Fibroblast of pulmonary artery (primary cell): ENCODE data around the gene HYOU1.

Experiments
- DNase-seq: peaks from one replicate; pipeline ENCODE4 v3.0.0-alpha.2; 2010; ENCODE audit warnings: low read depth
- H3K4me3 ChIP-seq: replicated peaks from 2 replicates; pipeline ENCODE4 v1.5.1; 2011; ENCODE audit warnings: low read depth, mild to moderate bottlenecking, control low read depth, low read length, moderate library complexity
- CTCF ChIP-seq: IDR thresholded peaks from 2 replicates; pipeline ENCODE4 v1.5.1; 2011; ENCODE audit warnings: mild to moderate bottlenecking, control low read depth, low read length, inconsistent platforms; ENCODE audit errors: missing control alignments

The HYOU1 gene

DNA sequence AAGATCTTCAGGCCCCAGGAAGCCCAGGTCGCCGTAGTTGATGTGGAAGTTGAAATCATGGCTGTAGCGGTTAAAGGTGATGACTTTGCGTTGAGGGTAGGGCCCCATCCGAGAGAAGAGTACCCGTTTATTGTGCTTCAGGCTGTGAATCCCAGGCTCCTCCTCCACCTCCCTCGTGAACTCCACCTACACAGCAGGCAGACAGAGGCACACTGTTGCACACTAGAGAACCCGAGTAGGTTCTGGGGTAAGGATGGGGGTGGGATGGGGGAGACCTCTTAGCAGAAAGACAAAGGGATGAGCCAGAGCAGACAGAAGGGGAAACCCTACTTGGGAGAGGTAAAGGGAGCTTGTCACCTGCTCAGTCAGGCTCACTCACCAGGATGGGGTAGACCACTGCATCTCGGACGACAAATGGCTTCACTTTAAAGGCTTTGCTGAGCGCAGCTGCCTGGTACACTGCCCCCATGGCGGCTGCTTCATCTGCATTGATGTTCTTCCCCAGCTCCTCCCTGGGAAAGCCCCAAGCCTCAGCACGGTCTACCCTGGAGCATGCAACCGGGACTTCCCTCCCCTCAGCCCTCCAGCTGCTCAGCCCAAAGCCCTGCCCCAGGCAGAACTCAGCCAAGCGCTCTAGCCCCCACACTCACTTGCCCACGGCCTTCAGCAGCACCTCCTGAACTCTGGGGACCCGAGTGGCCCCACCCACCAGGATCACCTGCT lies 5.4 kb downstream of the HYOU1 start:
- TF ChIP-seq CTCF: no peak

GRCh38 chr11:119049081-119049480 lies 7.9 kb downstream of the HYOU1 start:
- H3K4me3 ChIP-seq: no peak overlapping the region
- no peak for TF ChIP-seq CTCF
- DNase-seq: no peak

More for the DNA sequence above, 5.4 kb downstream of the HYOU1 start:
- DNase-seq: no peak
- H3K4me3 ChIP-seq: no peak overlapping the region

- TF ChIP-seq CTCF: no peak
- no peak for DNase-seq
- H3K4me3 ChIP-seq: no peak overlapping the region
These were observed 8.4 kb downstream of the HYOU1 start for GRCh38 chr11:119048644-119049043.

- no peak for TF ChIP-seq CTCF
- no peak for DNase-seq
- H3K4me3 ChIP-seq: no peak overlapping the region
These were observed 9.8 kb downstream of the HYOU1 start for GRCh38 chr11:119047205-119047604.

GRCh38 chr11:119046489-119046888 lies 10.5 kb downstream of the HYOU1 start:
- TF ChIP-seq CTCF: no peak
- no peak overlapping the region for H3K4me3 ChIP-seq
- DNase-seq: no peak

DNA sequence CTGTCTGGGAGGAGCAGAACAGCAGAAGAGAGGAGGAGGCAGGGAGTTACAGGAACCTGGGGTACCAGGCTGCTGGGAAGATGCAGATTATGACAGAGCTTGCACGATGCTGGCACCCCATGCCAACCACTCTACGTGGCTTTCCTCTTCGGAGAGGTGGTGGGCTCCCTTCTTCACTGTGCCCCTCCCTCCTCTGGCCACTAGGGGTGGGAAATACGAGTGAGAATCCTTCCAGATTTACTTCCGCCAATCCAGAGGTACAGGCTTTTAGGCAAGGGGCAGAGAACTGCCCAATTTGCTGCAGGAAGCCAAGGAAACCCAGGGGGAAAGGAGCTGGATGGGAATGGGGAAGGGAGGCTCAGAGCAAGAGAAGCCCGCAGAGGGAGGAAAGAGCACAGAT lies 12.3 kb downstream of the HYOU1 start:
- TF ChIP-seq CTCF: peak; percentile 20
- no peak overlapping the region for H3K4me3 ChIP-seq
- no peak for DNase-seq

DNA sequence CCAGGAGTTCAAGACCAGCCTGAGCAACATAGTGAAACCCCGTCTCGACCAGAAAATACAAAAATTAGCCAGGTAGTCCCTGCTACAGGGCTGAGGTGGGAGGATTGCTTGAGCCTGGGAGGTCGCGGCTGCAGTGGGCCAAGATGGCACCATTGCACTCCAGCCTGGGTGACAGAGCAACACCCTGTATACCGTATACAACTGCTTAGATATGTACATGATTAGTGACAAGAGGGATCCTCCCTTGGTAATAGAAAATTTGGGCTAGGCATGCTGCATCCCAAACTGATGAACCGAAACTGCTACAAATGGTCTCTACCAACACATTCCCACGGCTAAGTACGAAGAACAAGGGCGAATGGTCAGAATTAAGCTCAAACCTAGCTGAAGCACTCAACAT lies 14.1 kb downstream of the HYOU1 start:
- no peak overlapping the region for H3K4me3 ChIP-seq
- DNase-seq: no peak
- TF ChIP-seq CTCF: no peak
